DND-41 (cell line): ENCODE data around the gene ITGB1.
A peak's percentile ranks its signal among the peaks of the same experiment; 100 is the strongest.

ENCODE experiments used
- ATAC-seq: fragments of 200-7000 bp; cut with Tn5 transposase; 3 replicates; pipeline ENCODE4 v1.9.1; 2021; ENCODE audit warnings: low read depth; ENCODE audit not compliant: insufficient read depth
- DNase-seq: peaks from one replicate; pipeline ENCODE4 v3.0.0-alpha.2; 2020
- H2AFZ ChIP-seq: 2 replicates; pipeline ENCODE4 v1.6.0; 2012; ENCODE audit warnings: low read depth, low read length
- H3K27ac ChIP-seq: 2 replicates; pipeline ENCODE4 v1.5.1; 2012; ENCODE audit warnings: low read length, inconsistent platforms
- H3K27me3 ChIP-seq: fragments of 200-600 bp; sonication (generic); 2 replicates; pipeline ENCODE4 v1.6.0; 2012; ENCODE audit warnings: low read length, mild to moderate bottlenecking, inconsistent platforms; ENCODE audit not compliant: insufficient read depth, poor library complexity
- H3K36me3 ChIP-seq: 2 replicates; pipeline ENCODE4 v1.5.1; 2012; ENCODE audit warnings: low read length, inconsistent platforms; ENCODE audit not compliant: insufficient read depth
- H3K4me1 ChIP-seq: 2 replicates; pipeline ENCODE4 v1.5.1; 2012; ENCODE audit warnings: mild to moderate bottlenecking, low read length; ENCODE audit not compliant: insufficient read depth
- H3K4me2 ChIP-seq: 2 replicates; pipeline ENCODE4 v1.6.0; 2012; ENCODE audit warnings: mild to moderate bottlenecking, moderate library complexity, low read length, inconsistent platforms; ENCODE audit not compliant: insufficient read depth
- H3K4me3 ChIP-seq, 2 experiments: fragments of 200-600 bp in 1 of 2; shearing (Covaris generic) in 1 of 2; 2 replicates each; pipeline ENCODE4 v1.5.1; 2012 to 2016; ENCODE audit warnings: inconsistent platforms in 2 of 2, low read length in 2 of 2, mild to moderate bottlenecking in 2 of 2, low read depth in 1 of 2, moderate library complexity in 1 of 2
- H3K79me2 ChIP-seq: 2 replicates; pipeline ENCODE4 v1.6.0; 2012; ENCODE audit warnings: low read length, inconsistent platforms; ENCODE audit not compliant: insufficient read depth
- H3K9ac ChIP-seq: 2 replicates; pipeline ENCODE4 v1.6.0; 2012; ENCODE audit warnings: low read depth, mild to moderate bottlenecking, inconsistent platforms, low read length, moderate library complexity
- H3K9me3 ChIP-seq: 2 replicates; pipeline ENCODE4 v1.5.1; 2012; ENCODE audit warnings: low read length, moderate library complexity, mild to moderate bottlenecking, inconsistent platforms; ENCODE audit not compliant: insufficient read depth, severe bottlenecking
- H4K20me1 ChIP-seq: 2 replicates; pipeline ENCODE4 v1.6.0; 2012; ENCODE audit warnings: low read length; ENCODE audit not compliant: insufficient read depth
- EZH2 ChIP-seq: IDR thresholded peaks from 3 replicates; pipeline ENCODE4 v1.6.1; 2012; ENCODE audit warnings: borderline replicate concordance, low read depth, mild to moderate bottlenecking, moderate library complexity, low read length, inconsistent platforms; ENCODE audit not compliant: severe bottlenecking
- TF ChIP-seq, protein P1 (sequence below): IDR thresholded peaks from 2 replicates; pipeline ENCODE4 v1.5.1; 2012; ENCODE audit warnings: borderline replicate concordance, low read length, moderate library complexity, mild to moderate bottlenecking; ENCODE audit not compliant: poor library complexity, severe bottlenecking; ENCODE audit errors: extremely low read depth

The ITGB1 gene

GRCh38 chr10:32958085-32959005 lies at the start of gene ITGB1:
Gene ITGB1, minus strand, starts transcription at chr10:32958230. Its CDS starts 22,672 bp downstream, at chr10:32935558.
- peak; percentile 89 for ATAC-seq
- peak within 1 kb of the TSS; percentile 78 for H2AFZ ChIP-seq
- peak within 1 kb of the TSS; percentile 69 for H3K9ac ChIP-seq
- H3K9me3 ChIP-seq, result no peaks in the 10 kb centered on the region
- peak; percentile 90 for DNase-seq
- H3K36me3 ChIP-seq, result peaks cover under 1% of the 10 kb centered on the region; the same call in 1 of the 2 replicates
- peaks cover 23% of the 10 kb centered on the region; the same call in 1 of the 2 replicates for H4K20me1 ChIP-seq
- no peaks in the 10 kb centered on the region for H3K27me3 ChIP-seq
- peak within 1 kb of the TSS; percentile 71 for H3K27ac ChIP-seq
- peak within 1 kb of the TSS; percentile 74 for H3K4me2 ChIP-seq
- no peak for TF ChIP-seq EZH2
- TF ChIP-seq, protein P1, sequence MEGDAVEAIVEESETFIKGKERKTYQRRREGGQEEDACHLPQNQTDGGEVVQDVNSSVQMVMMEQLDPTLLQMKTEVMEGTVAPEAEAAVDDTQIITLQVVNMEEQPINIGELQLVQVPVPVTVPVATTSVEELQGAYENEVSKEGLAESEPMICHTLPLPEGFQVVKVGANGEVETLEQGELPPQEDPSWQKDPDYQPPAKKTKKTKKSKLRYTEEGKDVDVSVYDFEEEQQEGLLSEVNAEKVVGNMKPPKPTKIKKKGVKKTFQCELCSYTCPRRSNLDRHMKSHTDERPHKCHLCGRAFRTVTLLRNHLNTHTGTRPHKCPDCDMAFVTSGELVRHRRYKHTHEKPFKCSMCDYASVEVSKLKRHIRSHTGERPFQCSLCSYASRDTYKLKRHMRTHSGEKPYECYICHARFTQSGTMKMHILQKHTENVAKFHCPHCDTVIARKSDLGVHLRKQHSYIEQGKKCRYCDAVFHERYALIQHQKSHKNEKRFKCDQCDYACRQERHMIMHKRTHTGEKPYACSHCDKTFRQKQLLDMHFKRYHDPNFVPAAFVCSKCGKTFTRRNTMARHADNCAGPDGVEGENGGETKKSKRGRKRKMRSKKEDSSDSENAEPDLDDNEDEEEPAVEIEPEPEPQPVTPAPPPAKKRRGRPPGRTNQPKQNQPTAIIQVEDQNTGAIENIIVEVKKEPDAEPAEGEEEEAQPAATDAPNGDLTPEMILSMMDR, result no peak
- H3K4me1 ChIP-seq, result peaks cover 53% of the 10 kb centered on the region
- H3K79me2 ChIP-seq, result peaks cover 47% of the 10 kb centered on the region
- peak within 1 kb of the TSS; percentile 63 to 88 for H3K4me3 ChIP-seq

DNA sequence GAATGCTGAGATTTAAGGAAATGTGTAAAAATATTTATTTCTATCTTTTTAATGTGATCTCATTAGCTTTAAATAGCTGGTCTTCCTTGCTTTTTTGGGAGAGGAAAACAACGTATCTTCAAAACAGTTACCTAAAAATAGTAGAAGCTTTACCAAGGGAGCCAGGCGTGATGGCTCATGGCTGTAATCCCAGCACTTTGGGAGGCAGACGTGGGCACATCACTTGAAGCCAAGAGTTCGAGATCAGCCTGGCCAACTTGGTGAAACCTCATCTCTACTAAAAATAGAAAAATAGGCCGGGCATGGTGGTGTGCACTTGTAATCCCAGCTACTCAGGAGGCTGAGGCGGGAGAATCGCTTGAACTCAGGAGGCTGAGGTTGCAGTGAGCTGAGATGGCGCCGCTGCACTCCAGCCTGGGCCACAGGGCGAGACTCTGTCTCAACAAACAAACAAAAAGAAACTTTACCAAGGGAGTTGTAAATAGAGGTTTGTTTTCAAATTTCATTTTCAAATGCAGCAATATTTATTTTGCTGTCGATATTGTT lies 48.4 kb upstream of the ITGB1 start:
- Histone ChIP-seq H3K36me3 (no peaks in the 10 kb centered on the region), H3K4me2 (no peak overlapping the region), H3K9ac (no peak overlapping the region), H3K4me1 (peaks cover 15% of the 10 kb centered on the region), H4K20me1 (no peaks in the 10 kb centered on the region), H2AFZ (no peak overlapping the region), H3K27ac (no peak overlapping the region), H3K4me3 (no peak overlapping the region), H3K27me3 (no peaks in the 10 kb centered on the region), H3K79me2 (no peaks in the 10 kb centered on the region), H3K9me3 (no peaks in the 10 kb centered on the region)
- DNase-seq (no peak), ATAC-seq (no peak)
- no peak for TF ChIP-seq EZH2
- TF ChIP-seq, protein P1, result no peak

- Histone ChIP-seq H3K9me3 (no peaks in the 10 kb centered on the region), H3K36me3 (no peaks in the 10 kb centered on the region), H3K27me3 (no peaks in the 10 kb centered on the region), H3K4me2 (no peak overlapping the region), H3K4me1 (peaks cover 15% of the 10 kb centered on the region), H4K20me1 (no peaks in the 10 kb centered on the region), H3K27ac (no peak overlapping the region), H2AFZ (no peak overlapping the region), H3K9ac (no peak overlapping the region), H3K79me2 (no peaks in the 10 kb centered on the region), H3K4me3 (no peak overlapping the region)
- no peak for TF ChIP-seq EZH2
- TF ChIP-seq, protein P1, result no peak
- no peak for ATAC-seq
- DNase-seq, result no peak
These were observed 47.6 kb upstream of the ITGB1 start for GRCh38 chr10:33005322-33006301.
